H9 (cell line): ENCODE measurements around the gene KAT8. TPM values are rescaled to one million over a fixed set of nuclear protein-coding genes. Genes with fewer than 3 reads are reported as not detected.

Experiments used
- DNase-seq: peaks from one replicate; pipeline ENCODE4 v3.0.0-alpha.2; 2017
- H2AFZ ChIP-seq: one replicate; pipeline ENCODE4 v1.6.1; 2013; ENCODE audit warnings: mild to moderate bottlenecking, low read length, control low read depth, moderate library complexity
- H2AK5ac ChIP-seq: 2 replicates; pipeline ENCODE4 v1.6.1; 2013; ENCODE audit warnings: low read length, control low read depth, mixed read lengths; ENCODE audit not compliant: insufficient read length
- H2BK120ac ChIP-seq: one replicate; pipeline ENCODE4 v1.6.1; 2013; ENCODE audit warnings: low read depth, mild to moderate bottlenecking, low read length, control low read depth, inconsistent platforms; ENCODE audit not compliant: poor library complexity, severe bottlenecking
- H2BK12ac ChIP-seq: 2 replicates; pipeline ENCODE4 v1.6.1; 2013; ENCODE audit warnings: low read length, control low read depth, mixed read lengths, low read depth; ENCODE audit not compliant: insufficient read length
- H2BK15ac ChIP-seq: 2 replicates; pipeline ENCODE4 v1.6.1; 2013; ENCODE audit warnings: low read depth, low read length, control low read depth
- H2BK20ac ChIP-seq: one replicate; pipeline ENCODE4 v1.6.1; 2013; ENCODE audit warnings: low read depth, mild to moderate bottlenecking, low read length, control low read depth, inconsistent platforms; ENCODE audit not compliant: poor library complexity, severe bottlenecking
- H2BK5ac ChIP-seq: 2 replicates; pipeline ENCODE4 v1.6.1; 2013; ENCODE audit warnings: low read length, control low read depth, mixed read lengths; ENCODE audit not compliant: insufficient read length
- H3K14ac ChIP-seq: 2 replicates; pipeline ENCODE4 v1.6.1; 2013; ENCODE audit warnings: low read length, control low read depth; ENCODE audit not compliant: insufficient read depth
- H3K18ac ChIP-seq: 2 replicates; pipeline ENCODE4 v1.6.1; 2013; ENCODE audit warnings: low read depth, mild to moderate bottlenecking, mixed read lengths, low read length, control low read depth; ENCODE audit not compliant: insufficient read length
- H3K23ac ChIP-seq: 2 replicates; pipeline ENCODE4 v1.6.1; 2013; ENCODE audit warnings: low read length, control low read depth, mixed read lengths, low read depth; ENCODE audit not compliant: insufficient read length
- H3K23me2 ChIP-seq: 2 replicates; pipeline ENCODE4 v1.6.1; 2013; ENCODE audit warnings: low read depth, mild to moderate bottlenecking, mixed read lengths, low read length, control low read depth; ENCODE audit not compliant: insufficient read length, poor library complexity, severe bottlenecking
- H3K27ac ChIP-seq: 2 replicates; pipeline ENCODE4 v1.5.1; 2013; ENCODE audit warnings: low read length, control low read depth, mixed read lengths, low read depth; ENCODE audit not compliant: insufficient read length
- H3K27me3 ChIP-seq: 2 replicates; pipeline ENCODE4 v1.6.1; 2013; ENCODE audit warnings: low read length, control low read depth, inconsistent platforms; ENCODE audit not compliant: insufficient read depth
- H3K4ac ChIP-seq: 2 replicates; pipeline ENCODE4 v1.6.1; 2013; ENCODE audit warnings: low read depth, mild to moderate bottlenecking, control low read depth, inconsistent platforms, low read length, moderate library complexity
- H3K4me1 ChIP-seq: 2 replicates; pipeline ENCODE4 v1.6.1; 2013; ENCODE audit warnings: low read length, control low read depth, inconsistent platforms; ENCODE audit not compliant: insufficient read depth
- H3K4me2 ChIP-seq: 2 replicates; pipeline ENCODE4 v1.6.1; 2013; ENCODE audit warnings: low read length, control low read depth, mixed read lengths; ENCODE audit not compliant: insufficient read length, insufficient read depth
- H3K56ac ChIP-seq: 2 replicates; pipeline ENCODE4 v1.6.1; 2013; ENCODE audit warnings: low read depth, mild to moderate bottlenecking, mixed read lengths, low read length, control low read depth; ENCODE audit not compliant: insufficient read length
- H3K79me1 ChIP-seq: 2 replicates; pipeline ENCODE4 v1.6.1; 2013; ENCODE audit warnings: low read depth, mild to moderate bottlenecking, moderate library complexity, low read length, control low read depth, inconsistent platforms; ENCODE audit not compliant: insufficient read depth, poor library complexity, severe bottlenecking
- H3K79me2 ChIP-seq: 2 replicates; pipeline ENCODE4 v1.6.1; 2013; ENCODE audit warnings: low read length, control low read depth, inconsistent platforms; ENCODE audit not compliant: insufficient read depth
- H3K9ac ChIP-seq: 2 replicates; pipeline ENCODE4 v1.6.1; 2013; ENCODE audit warnings: low read length, control low read depth, mixed read lengths; ENCODE audit not compliant: insufficient read length; ENCODE audit errors: extremely low read depth
- H3K9me3 ChIP-seq: one replicate; pipeline ENCODE4 v1.6.1; 2013; ENCODE audit warnings: low read depth, low read length, inconsistent platforms; ENCODE audit not compliant: control insufficient read depth
- H3T11ph ChIP-seq: one replicate; pipeline ENCODE4 v1.6.1; 2013; ENCODE audit warnings: mild to moderate bottlenecking, low read length, control low read depth, inconsistent platforms
- H4K20me1 ChIP-seq: one replicate; pipeline ENCODE4 v1.6.1; 2013; ENCODE audit not compliant: control insufficient read depth, insufficient read length, insufficient read depth
- H4K5ac ChIP-seq: 2 replicates; pipeline ENCODE4 v1.6.1; 2013; ENCODE audit warnings: low read depth, mild to moderate bottlenecking, mixed read lengths, low read length, control low read depth; ENCODE audit not compliant: insufficient read length
- H4K8ac ChIP-seq: replicated peaks from 2 replicates; pipeline ENCODE4 v1.6.1; 2013; ENCODE audit warnings: low read length, control low read depth, mixed read lengths, low read depth; ENCODE audit not compliant: insufficient read length
- H4K91ac ChIP-seq: 2 replicates; pipeline ENCODE4 v1.6.1; 2013; ENCODE audit warnings: low read depth, mild to moderate bottlenecking, moderate library complexity, mixed read lengths, low read length, control low read depth; ENCODE audit not compliant: insufficient read length
- H3K27ac Mint-ChIP-seq, 3 experiments: 2 replicates in 2 of 3; 3 replicates in 1 of 3; pipeline ENCODE4 v1.8.0; 2020 to 2021; ENCODE audit warnings: mixed read lengths in 3 of 3, mild to moderate bottlenecking in 1 of 3, moderate library complexity in 1 of 3
- H3K27me3 Mint-ChIP-seq: 2 replicates; pipeline ENCODE4 v1.8.0; 2021; ENCODE audit warnings: low read depth, mild to moderate bottlenecking, moderate library complexity, mixed read lengths
- H3K36me3 Mint-ChIP-seq, 3 experiments: 2 replicates in 2 of 3; 3 replicates in 1 of 3; pipeline ENCODE4 v1.8.0; 2020 to 2021; ENCODE audit warnings: low read depth in 3 of 3, mixed read lengths in 3 of 3; ENCODE audit not compliant: insufficient read depth in 1 of 3
- H3K4me1 Mint-ChIP-seq, 2 experiments: 2 replicates each; pipeline ENCODE4 v1.8.0; 2020; ENCODE audit warnings: mixed read lengths in 2 of 2
- H3K4me3 Mint-ChIP-seq, 2 experiments: 2 replicates in 1 of 2; 3 replicates in 1 of 2; pipeline ENCODE4 v1.8.0; 2020 to 2021; ENCODE audit warnings: mild to moderate bottlenecking in 2 of 2, mixed read lengths in 2 of 2, moderate library complexity in 1 of 2
- H3K9me3 Mint-ChIP-seq, 2 experiments: 2 replicates in 1 of 2; 3 replicates in 1 of 2; pipeline ENCODE4 v1.8.0; 2020; ENCODE audit warnings: mild to moderate bottlenecking in 2 of 2, mixed read lengths in 2 of 2, moderate library complexity in 1 of 2
- CTCF ChIP-seq: fragments of 200-600 bp; sonication (generic); conservative IDR thresholded peaks from 3 replicates; pipeline ENCODE4 v1.8.0; 2021; ENCODE audit warnings: antibody characterized with exemption, mild to moderate bottlenecking
- whole genome bisulfite sequencing: extraction: QIAGEN DNeasy Blood & Tissue Kit; methylation state at CpG from one replicate; pipeline ENCODE4 v1.1.7; 2013; ENCODE audit warnings: missing lambda C conversion rate, low lambda C conversion rate, mixed read lengths; ENCODE audit not compliant: insufficient read length; ENCODE audit errors: extremely low coverage; 5-methylcytosine and 5-hydroxymethylcytosine counted together
- total RNA-seq: library from RNA; stranded (reverse); gene quantifications from 2 replicates; pipeline ENCODE4 v1.2.1, GENCODE V29; 2021

KAT8 gene
- total RNA-seq, 1 experiment from 2014 or later, result 52.1 TPM

GRCh38 chr16:31082368-31083045, 35.0 kb upstream of the KAT8 start:
- H3T11ph ChIP-seq, result no peak overlapping the region
- H2AK5ac ChIP-seq, result no peak overlapping the region
- H3K27ac ChIP-seq, result no peak overlapping the region
- H3K23me2 ChIP-seq, result no peaks in the 10 kb centered on the region
- no peak overlapping the region for H3K4me3 Mint-ChIP-seq
- no peaks in the 10 kb centered on the region for H3K4me1 ChIP-seq
- H4K20me1 ChIP-seq, result peaks cover 4% of the 10 kb centered on the region
- no peak overlapping the region for H3K4me2 ChIP-seq
- no peaks in the 10 kb centered on the region for H3K79me1 ChIP-seq
- H3K4ac ChIP-seq, result no peak overlapping the region
- no peak overlapping the region for H4K8ac ChIP-seq
- H3K18ac ChIP-seq, result no peak overlapping the region
- WGBS, result no CpG with 5 or more reads among the region's 14 CpGs
- H3K79me2 ChIP-seq, result no peaks in the 10 kb centered on the region
- H3K23ac ChIP-seq, result no peak overlapping the region
- H3K9ac ChIP-seq, result no peak overlapping the region
- H3K9me3 Mint-ChIP-seq, result no peaks in the 10 kb centered on the region
- peak; percentile 15 for DNase-seq
- H3K56ac ChIP-seq, result no peak overlapping the region
- no peak overlapping the region for H2BK20ac ChIP-seq
- no peak overlapping the region for H4K91ac ChIP-seq
- H3K9me3 ChIP-seq, result no peaks in the 10 kb centered on the region
- H2AFZ ChIP-seq, result no peak overlapping the region
- no peaks in the 10 kb centered on the region for H3K27me3 ChIP-seq
- peaks cover 0 to 3% of the 10 kb centered on the region in 2 experiments; a peak in 1 of 4 replicates for H3K4me1 Mint-ChIP-seq
- H3K36me3 Mint-ChIP-seq, result peaks cover 26 to 49% (median 48%) of the 10 kb centered on the region in 3 experiments; a peak in 6 of 7 replicates
- no peak overlapping the region for H2BK5ac ChIP-seq
- no peak overlapping the region for H2BK15ac ChIP-seq
- no peak overlapping the region for H2BK12ac ChIP-seq
- no peak overlapping the region for H3K14ac ChIP-seq
- peak overlapping the region in 1 of 3 experiments; percentile 76; a peak in 3 of 7 replicates for H3K27ac Mint-ChIP-seq
- H2BK120ac ChIP-seq, result no peak overlapping the region
- no peak for TF ChIP-seq CTCF
- no peaks in the 10 kb centered on the region for H3K27me3 Mint-ChIP-seq
- no peak overlapping the region for H4K5ac ChIP-seq
